AG09309 (cell line): ENCODE measurements around the gene POP5.

Source experiments
- DNase-seq: peaks from one replicate; pipeline ENCODE4 v3.0.0-alpha.2; 2010; ENCODE audit warnings: low read depth
- H3K4me3 ChIP-seq: 2 replicates; pipeline ENCODE4 v1.5.1; 2011; ENCODE audit warnings: mild to moderate bottlenecking, low read depth, low read length, moderate library complexity; ENCODE audit not compliant: control insufficient read depth
- CTCF ChIP-seq: IDR thresholded peaks from 2 replicates; pipeline ENCODE4 v1.5.1; 2011; ENCODE audit warnings: mild to moderate bottlenecking, low read depth, low read length, inconsistent platforms; ENCODE audit not compliant: insufficient read depth, control insufficient read depth; ENCODE audit errors: missing control alignments

POP5 gene

GRCh38 chr12:120581998-120582397 lies 796 bp upstream of the POP5 start:
- no peak for TF ChIP-seq CTCF
- H3K4me3 ChIP-seq, result peak overlapping the region; percentile 61
- no peak for DNase-seq

GRCh38 chr12:120579179-120579578 lies 2.0 kb downstream of the POP5 start:
- no peak for DNase-seq
- TF ChIP-seq CTCF, result no peak
- no peak overlapping the region for H3K4me3 ChIP-seq

GRCh38 chr12:120574106-120574505 lies 7.1 kb downstream of the POP5 start:
- DNase-seq, result no peak
- no peak overlapping the region for H3K4me3 ChIP-seq
- no peak for TF ChIP-seq CTCF

GRCh38 chr12:120573560-120573959 lies 7.6 kb downstream of the POP5 start:
- no peak for DNase-seq
- no peak overlapping the region for H3K4me3 ChIP-seq
- no peak for TF ChIP-seq CTCF

GRCh38 chr12:120571299-120571698 lies 9.9 kb downstream of the POP5 start:
- no peak for TF ChIP-seq CTCF
- H3K4me3 ChIP-seq, result no peak overlapping the region
- DNase-seq, result no peak

- TF ChIP-seq CTCF, result no peak
- DNase-seq, result no peak
- no peak overlapping the region for H3K4me3 ChIP-seq
These were observed 17.7 kb downstream of the POP5 start for GRCh38 chr12:120563495-120563894.

GRCh38 chr12:120562906-120563305 lies 18.3 kb downstream of the POP5 start:
- H3K4me3 ChIP-seq, result no peak overlapping the region
- no peak for TF ChIP-seq CTCF
- no peak for DNase-seq
